HFFc6 (cell line): Measurements from ENCODE around the gene HIC2. TPM values are rescaled to one million over a fixed set of nuclear protein-coding genes. Genes with fewer than 3 reads are reported as not detected.
"Not testable (repeated sequence)": the region's sequence is repeated elsewhere in the genome, so short reads cannot be mapped to it uniquely, and the experiment has no call there.

Experiments
- DNase-seq: peaks from one replicate; pipeline ENCODE4 v3.0.0-alpha.2; 2018
- H3K27ac Mint-ChIP-seq: 2 replicates; pipeline ENCODE4 v1.8.0; 2020; ENCODE audit warnings: mild to moderate bottlenecking, mixed read lengths
- H3K27me3 Mint-ChIP-seq: 2 replicates; pipeline ENCODE4 v1.8.0; 2021; ENCODE audit warnings: mild to moderate bottlenecking, moderate library complexity, mixed read lengths; ENCODE audit not compliant: insufficient read depth
- H3K36me3 Mint-ChIP-seq: 2 replicates; pipeline ENCODE4 v1.8.0; 2021; ENCODE audit warnings: low read depth, mixed read lengths
- H3K4me1 Mint-ChIP-seq: 2 replicates; pipeline ENCODE4 v1.8.0; 2020; ENCODE audit warnings: low read depth, mixed read lengths
- H3K4me3 Mint-ChIP-seq: 2 replicates; pipeline ENCODE4 v1.8.0; 2020; ENCODE audit warnings: mild to moderate bottlenecking, moderate library complexity, mixed read lengths
- H3K9me3 Mint-ChIP-seq: 2 replicates; pipeline ENCODE4 v1.8.0; 2020; ENCODE audit warnings: mild to moderate bottlenecking, mixed read lengths
- long read RNA-seq: library from polyadenylated mRNA; unstranded; transcript quantifications from one replicate; pipeline ENCODE4 v2.0.0, GENCODE V29; 2019
- total RNA-seq, 6 experiments: library from RNA; stranded (reverse); fragmentation: NEBNext Ultra II Directional; extraction: Animal tissue kit (Norgen Biotek cat#: 25700); gene quantifications; 2 replicates in 1 of 6; 3 replicates in 5 of 6; pipeline ENCODE4 v1.2.3, GENCODE V29; 2021

HIC2 gene
- total RNA-seq = 1 to 10 TPM; 2.0 to 2.2 (median 2.1) TPM
- long read RNA-seq, partial matches to known transcripts = 0 of 2 reads
- long read RNA-seq, other reads (novel, unspliced or antisense) = 2 of 2 reads

GRCh38 chr22:21417227-21417746 lies at the start of gene HIC2:
Gene HIC2 (plus strand): TSS chr22:21417371. CDS start chr22:21442832, 25,461 bp downstream.
- H3K9me3 Mint-ChIP-seq, H3K36me3 Mint-ChIP-seq, H3K4me1 Mint-ChIP-seq, H3K27me3 Mint-ChIP-seq, H3K27ac Mint-ChIP-seq, DNase-seq: not testable (repeated sequence)
- peak within 1 kb of the TSS; percentile 67 for H3K4me3 Mint-ChIP-seq

- not testable (repeated sequence) for H3K36me3 Mint-ChIP-seq, DNase-seq, H3K9me3 Mint-ChIP-seq, H3K4me3 Mint-ChIP-seq, H3K4me1 Mint-ChIP-seq, H3K27me3 Mint-ChIP-seq, H3K27ac Mint-ChIP-seq
These were observed 48.4 kb upstream of the HIC2 start for GRCh38 chr22:21368603-21369310.

GRCh38 chr22:21375880-21376279 lies 41.3 kb upstream of the HIC2 start:
- H3K4me1 Mint-ChIP-seq, H3K4me3 Mint-ChIP-seq, H3K36me3 Mint-ChIP-seq, H3K27ac Mint-ChIP-seq, DNase-seq, H3K9me3 Mint-ChIP-seq, H3K27me3 Mint-ChIP-seq: not testable (repeated sequence)

- not testable (repeated sequence) for H3K27ac Mint-ChIP-seq, H3K36me3 Mint-ChIP-seq, H3K27me3 Mint-ChIP-seq, H3K4me3 Mint-ChIP-seq, DNase-seq, H3K9me3 Mint-ChIP-seq, H3K4me1 Mint-ChIP-seq
These were observed 33.3 kb upstream of the HIC2 start, which contains the start of gene RIMBP3B for GRCh38 chr22:21383701-21384467. Gene RIMBP3B (plus strand): TSS chr22:21383751. CDS start chr22:21383859, 108 bp downstream.

GRCh38 chr22:21384468-21385357 lies 32.5 kb upstream of the HIC2 start:
- not testable (repeated sequence) for H3K4me3 Mint-ChIP-seq, H3K27me3 Mint-ChIP-seq, DNase-seq, H3K4me1 Mint-ChIP-seq, H3K36me3 Mint-ChIP-seq, H3K9me3 Mint-ChIP-seq, H3K27ac Mint-ChIP-seq

- not testable (repeated sequence) for H3K27me3 Mint-ChIP-seq, H3K27ac Mint-ChIP-seq, H3K4me1 Mint-ChIP-seq, DNase-seq, H3K9me3 Mint-ChIP-seq, H3K36me3 Mint-ChIP-seq, H3K4me3 Mint-ChIP-seq
These were observed 27.7 kb upstream of the HIC2 start for GRCh38 chr22:21389480-21389879.

GRCh38 chr22:21390013-21390412 lies 27.2 kb upstream of the HIC2 start:
- H3K27me3 Mint-ChIP-seq, H3K4me3 Mint-ChIP-seq, DNase-seq, H3K4me1 Mint-ChIP-seq, H3K9me3 Mint-ChIP-seq, H3K36me3 Mint-ChIP-seq, H3K27ac Mint-ChIP-seq: not testable (repeated sequence)

- not testable (repeated sequence) for H3K4me3 Mint-ChIP-seq, H3K27me3 Mint-ChIP-seq, H3K4me1 Mint-ChIP-seq, H3K36me3 Mint-ChIP-seq, DNase-seq, H3K9me3 Mint-ChIP-seq, H3K27ac Mint-ChIP-seq
These were observed 22.6 kb upstream of the HIC2 start for GRCh38 chr22:21394613-21395012.

- H3K36me3 Mint-ChIP-seq, H3K4me3 Mint-ChIP-seq, H3K9me3 Mint-ChIP-seq, H3K27me3 Mint-ChIP-seq, H3K4me1 Mint-ChIP-seq, H3K27ac Mint-ChIP-seq, DNase-seq: not testable (repeated sequence)
These were observed 15.8 kb upstream of the HIC2 start for GRCh38 chr22:21401197-21401969.

GRCh38 chr22:21402763-21403314 lies 14.3 kb upstream of the HIC2 start:
- not testable (repeated sequence) for DNase-seq, H3K4me1 Mint-ChIP-seq, H3K9me3 Mint-ChIP-seq, H3K27ac Mint-ChIP-seq, H3K36me3 Mint-ChIP-seq, H3K4me3 Mint-ChIP-seq, H3K27me3 Mint-ChIP-seq

- not testable (repeated sequence) for H3K9me3 Mint-ChIP-seq, DNase-seq, H3K4me3 Mint-ChIP-seq, H3K27me3 Mint-ChIP-seq, H3K27ac Mint-ChIP-seq, H3K4me1 Mint-ChIP-seq, H3K36me3 Mint-ChIP-seq
These were observed 10.0 kb upstream of the HIC2 start for GRCh38 chr22:21407139-21407538.

GRCh38 chr22:21407792-21408191 lies 9.4 kb upstream of the HIC2 start:
- not testable (repeated sequence) for H3K9me3 Mint-ChIP-seq, DNase-seq, H3K4me3 Mint-ChIP-seq, H3K27me3 Mint-ChIP-seq, H3K36me3 Mint-ChIP-seq, H3K27ac Mint-ChIP-seq, H3K4me1 Mint-ChIP-seq
